GM12801 (cell line): Measurements from ENCODE around the gene VPS8.

Experiments
- TF ChIP-seq, protein P1 (sequence below): IDR thresholded peaks from one replicate; pipeline ENCODE4 v1.5.1; 2011; ENCODE audit warnings: control low read depth; ENCODE audit not compliant: insufficient read length; ENCODE audit errors: extremely low read depth

VPS8 gene

DNA sequence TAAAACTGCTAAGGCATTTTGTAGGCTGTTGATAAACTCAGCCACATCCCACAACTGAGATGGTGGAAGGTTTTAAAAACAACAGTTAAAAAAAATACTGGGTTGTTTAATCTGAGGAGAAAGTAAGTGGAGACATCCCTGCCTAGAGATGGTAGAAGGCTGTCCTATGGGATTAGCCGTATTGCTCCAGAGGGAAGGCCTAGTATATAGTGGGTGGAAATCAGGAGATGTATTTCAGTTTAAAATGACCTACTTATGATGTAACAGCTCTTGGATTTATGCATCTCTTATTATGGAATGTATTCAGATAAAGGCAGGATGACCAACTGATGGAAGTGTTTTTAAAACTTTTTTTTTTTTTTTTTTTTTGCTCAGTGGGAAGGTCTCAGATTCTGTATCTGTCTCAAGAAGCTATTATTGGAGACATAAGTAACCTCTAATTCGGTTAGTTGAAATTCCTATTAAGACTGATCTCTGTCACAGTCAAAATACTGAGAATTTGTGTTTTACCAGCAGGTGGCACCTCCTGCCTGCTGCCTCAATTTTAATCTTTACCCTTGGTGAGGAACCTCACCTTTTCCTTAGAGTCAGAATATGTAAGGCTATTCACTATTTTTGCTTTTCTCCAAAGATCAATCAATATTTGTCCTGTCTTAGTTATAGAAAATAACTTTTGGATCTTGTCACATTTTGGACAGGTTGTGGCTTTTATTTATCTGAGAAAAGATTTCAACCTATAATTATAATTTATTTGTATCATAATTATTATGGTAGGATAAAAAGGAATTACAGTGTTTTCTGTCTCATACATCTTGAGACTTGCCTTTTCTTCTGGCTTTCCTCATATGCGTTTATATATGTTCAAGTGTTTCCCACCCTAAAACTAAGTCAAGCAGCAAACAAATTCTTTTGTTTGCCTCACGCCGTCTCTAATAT lies 63.0 kb downstream of the VPS8 start:
- TF ChIP-seq, protein P1, sequence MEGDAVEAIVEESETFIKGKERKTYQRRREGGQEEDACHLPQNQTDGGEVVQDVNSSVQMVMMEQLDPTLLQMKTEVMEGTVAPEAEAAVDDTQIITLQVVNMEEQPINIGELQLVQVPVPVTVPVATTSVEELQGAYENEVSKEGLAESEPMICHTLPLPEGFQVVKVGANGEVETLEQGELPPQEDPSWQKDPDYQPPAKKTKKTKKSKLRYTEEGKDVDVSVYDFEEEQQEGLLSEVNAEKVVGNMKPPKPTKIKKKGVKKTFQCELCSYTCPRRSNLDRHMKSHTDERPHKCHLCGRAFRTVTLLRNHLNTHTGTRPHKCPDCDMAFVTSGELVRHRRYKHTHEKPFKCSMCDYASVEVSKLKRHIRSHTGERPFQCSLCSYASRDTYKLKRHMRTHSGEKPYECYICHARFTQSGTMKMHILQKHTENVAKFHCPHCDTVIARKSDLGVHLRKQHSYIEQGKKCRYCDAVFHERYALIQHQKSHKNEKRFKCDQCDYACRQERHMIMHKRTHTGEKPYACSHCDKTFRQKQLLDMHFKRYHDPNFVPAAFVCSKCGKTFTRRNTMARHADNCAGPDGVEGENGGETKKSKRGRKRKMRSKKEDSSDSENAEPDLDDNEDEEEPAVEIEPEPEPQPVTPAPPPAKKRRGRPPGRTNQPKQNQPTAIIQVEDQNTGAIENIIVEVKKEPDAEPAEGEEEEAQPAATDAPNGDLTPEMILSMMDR, result no peak

DNA sequence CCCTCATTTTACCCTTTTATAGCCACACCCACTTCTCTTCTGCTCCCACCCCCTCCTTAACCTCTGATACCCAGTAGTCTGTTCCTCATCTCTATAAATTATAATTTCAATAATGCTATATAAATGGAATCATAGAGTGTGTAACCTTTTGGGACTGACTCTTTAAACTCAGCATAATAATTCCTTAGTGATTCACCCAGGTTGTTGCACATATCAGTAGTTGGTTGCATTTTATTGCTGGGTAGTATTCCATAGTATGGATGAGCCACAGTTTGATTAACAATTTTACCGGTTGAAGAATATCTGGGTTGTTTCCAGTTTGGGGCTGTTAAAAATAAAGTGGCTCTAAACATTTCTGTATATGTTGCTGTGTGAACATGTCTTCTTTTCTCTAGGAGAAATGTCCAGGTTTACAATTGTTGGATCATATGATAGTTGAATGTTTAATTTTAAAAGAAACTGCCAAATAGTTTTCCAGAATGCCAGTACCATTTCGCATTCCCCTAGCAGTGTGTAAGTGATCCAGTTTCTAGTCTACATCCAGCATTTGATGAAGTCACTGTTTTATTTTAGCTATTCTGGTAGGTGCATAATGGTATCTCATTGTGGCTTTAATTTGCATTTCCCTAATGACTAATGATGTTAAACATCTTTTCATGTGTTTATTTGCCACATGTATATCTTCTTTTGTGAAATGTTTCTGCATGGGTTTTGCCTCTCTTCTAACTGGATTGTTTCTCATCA lies 68.5 kb downstream of the VPS8 start:
- TF ChIP-seq, protein P1, result no peak

DNA sequence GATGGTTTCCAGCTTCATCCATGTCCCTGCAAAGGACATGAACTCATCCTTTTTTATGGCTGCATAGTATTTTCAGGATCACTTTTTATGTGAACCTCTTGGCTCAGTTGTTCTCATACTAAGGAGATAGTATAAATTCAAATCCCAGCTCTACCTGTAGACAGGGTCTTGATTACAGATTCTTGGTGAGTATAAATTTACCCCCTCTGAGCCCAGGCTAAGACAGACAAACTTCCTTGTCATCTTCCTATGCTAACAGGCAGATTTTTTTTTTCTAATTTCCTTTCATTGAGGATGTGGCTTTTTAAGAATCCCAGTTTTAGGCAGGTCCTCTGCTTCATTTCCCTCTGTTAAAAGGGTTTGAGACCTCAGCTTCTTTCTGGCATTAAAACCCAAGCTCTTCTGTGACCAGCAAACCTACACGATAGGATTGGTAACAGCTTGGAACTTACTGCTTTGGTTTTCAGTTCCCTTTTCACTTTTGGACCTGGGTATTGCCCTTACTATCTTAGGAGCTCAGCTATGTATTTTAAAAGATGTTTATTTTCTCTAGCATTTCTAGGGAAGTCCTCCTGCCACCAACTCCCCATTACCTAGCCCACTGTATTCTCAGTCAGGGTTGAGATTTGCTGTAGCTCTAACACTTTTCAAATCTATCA lies 72.5 kb downstream of the VPS8 start:
- TF ChIP-seq, protein P1, result no peak

DNA sequence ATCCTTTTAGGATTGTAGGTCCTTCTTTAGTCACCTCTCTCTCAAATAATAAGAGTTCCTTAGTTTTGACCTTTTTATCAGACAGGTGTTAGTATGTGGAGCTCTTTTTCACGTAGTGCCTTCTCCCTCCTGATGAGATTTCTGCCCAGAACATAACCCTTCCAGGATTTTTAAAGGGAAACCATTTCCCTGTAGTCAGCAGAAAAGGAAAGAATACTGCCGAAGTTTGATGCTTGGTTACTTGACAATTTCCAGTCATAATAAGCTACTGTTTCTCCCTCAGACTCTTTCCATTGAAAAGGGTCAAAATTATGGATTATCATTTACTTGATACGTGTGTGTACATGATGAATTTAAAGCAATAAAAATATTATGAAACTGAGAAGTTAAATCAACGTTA lies 73.1 kb downstream of the VPS8 start:
- TF ChIP-seq, protein P1, result no peak

DNA sequence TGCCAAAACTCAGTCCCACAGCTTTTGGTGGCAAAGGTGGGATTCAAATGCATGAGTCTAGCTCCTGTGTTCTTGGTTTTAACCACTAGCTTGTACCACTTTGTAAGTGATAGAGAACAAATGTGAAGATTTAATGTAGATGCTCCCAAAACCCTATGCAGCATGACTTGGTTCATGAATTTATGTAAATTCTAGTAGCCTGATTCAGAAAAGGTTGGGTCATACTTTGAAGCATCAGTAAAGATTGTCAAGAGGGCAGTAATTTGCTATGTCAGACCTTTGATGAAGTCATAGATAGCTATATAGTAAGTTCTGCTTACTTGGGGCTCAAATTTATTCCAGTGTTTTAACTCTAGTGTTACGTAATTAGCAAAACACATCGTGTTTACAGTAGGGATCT lies 75.6 kb downstream of the VPS8 start:
- TF ChIP-seq, protein P1, result no peak

DNA sequence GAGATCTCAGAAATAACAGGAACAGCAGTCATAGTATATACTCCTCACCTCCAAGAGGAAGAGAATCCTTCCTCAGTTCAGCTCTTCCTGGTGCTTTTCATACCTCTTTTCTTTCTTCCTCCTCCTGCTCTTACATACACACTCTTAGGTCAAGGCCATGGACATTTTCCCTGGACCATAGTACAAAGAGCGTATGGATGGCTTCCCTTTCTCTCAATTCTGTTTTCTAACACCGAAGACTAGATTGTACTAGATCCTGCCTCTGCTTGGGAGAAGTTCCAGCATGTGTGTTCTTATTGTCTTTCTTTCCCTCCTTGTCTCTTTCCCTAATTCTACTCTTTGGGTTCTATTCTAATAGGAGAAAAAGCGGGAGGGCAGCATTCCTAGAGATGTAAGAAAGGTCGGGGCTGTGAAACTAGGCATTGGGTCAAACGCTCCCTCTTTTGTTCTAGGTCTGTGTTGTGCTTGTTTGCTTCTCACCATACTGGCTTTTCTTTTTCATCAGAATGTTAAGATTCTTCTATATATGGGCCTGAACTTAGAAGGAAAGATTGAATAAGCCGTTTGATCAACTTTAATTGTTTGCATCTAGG lies 77.4 kb downstream of the VPS8 start:
- TF ChIP-seq, protein P1, result no peak

DNA sequence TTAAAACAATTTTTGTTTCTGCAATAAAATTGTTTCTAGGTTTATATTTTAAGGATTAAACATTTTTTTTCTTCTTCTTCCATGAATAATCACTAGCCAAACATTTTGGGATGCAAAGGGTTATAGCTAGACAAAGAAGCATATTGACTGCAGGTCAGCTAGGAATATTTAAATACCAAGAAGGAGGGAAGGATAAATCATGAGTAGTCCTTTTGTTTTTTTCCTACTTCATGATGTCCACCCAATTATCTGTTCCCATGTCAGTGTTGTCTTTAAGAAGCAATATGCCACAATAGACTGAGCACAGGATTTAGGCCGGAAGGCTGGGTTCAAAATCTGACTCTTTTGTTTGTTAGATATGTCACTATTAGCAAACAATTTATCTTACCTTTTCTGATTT lies 82.1 kb downstream of the VPS8 start:
- TF ChIP-seq, protein P1, result no peak
